RCC 7860 (cell line): ENCODE data around the gene ADD1.
"Not testable (repeated sequence)": the region's sequence is repeated elsewhere in the genome, so short reads cannot be mapped to it uniquely, and the experiment has no call there.

Experiments used
- DNase-seq: peaks from one replicate; pipeline ENCODE4 v3.0.0-alpha.2; 2015; ENCODE audit warnings: low spot score
- FAIRE-seq: peaks from 2 replicates; lab custom pipeline; 2012; peaks lifted over from hg19 to GRCh38; lab: Jason Lieb, UNC

Gene ADD1

GRCh38 chr4:2930758-2931511 lies 87.3 kb downstream of the ADD1 start:
- FAIRE-seq (no peak), DNase-seq (no peak)

GRCh38 chr4:2931512-2932301 lies 88.1 kb downstream of the ADD1 start:
- FAIRE-seq (no peak), DNase-seq (no peak)

GRCh38 chr4:2932321-2932950 lies 88.8 kb downstream of the ADD1 start:
- DNase-seq (no peak), FAIRE-seq (no peak)

- no peak for DNase-seq
- FAIRE-seq, result no peak
Observed at GRCh38 chr4:2932951-2933565, 89.4 kb downstream of the ADD1 start.

- FAIRE-seq, result no peak
- no peak for DNase-seq
Observed at GRCh38 chr4:2933566-2934076, 90.0 kb downstream of the ADD1 start.

- FAIRE-seq, result no peak
- peak; percentile 43 for DNase-seq
Observed at GRCh38 chr4:2934077-2934812, 90.6 kb downstream of the ADD1 start.

- FAIRE-seq, result no peak
- DNase-seq, result peak; percentile 87
Observed at GRCh38 chr4:2934813-2935761, 91.4 kb downstream of the ADD1 start.

GRCh38 chr4:2935762-2936743 lies 92.4 kb downstream of the ADD1 start:
- DNase-seq (peak; percentile 98), FAIRE-seq (peak; percentile 92)

GRCh38 chr4:2936773-2937145 lies 93.1 kb downstream of the ADD1 start:
- FAIRE-seq (no peak), DNase-seq (peak; percentile 89)

- FAIRE-seq, result peak; percentile 91
- DNase-seq, result peak; percentile 97
Observed at GRCh38 chr4:2937146-2937857, 93.7 kb downstream of the ADD1 start.

- no peak for DNase-seq
- FAIRE-seq, result no peak
Observed at GRCh38 chr4:2937986-2938385, 94.3 kb downstream of the ADD1 start.

- DNase-seq, FAIRE-seq: not testable (repeated sequence)
Observed at GRCh38 chr4:2938411-2938810, 94.8 kb downstream of the ADD1 start.

- DNase-seq, result no peak
- FAIRE-seq, result no peak
Observed at GRCh38 chr4:2938906-2939305, 95.3 kb downstream of the ADD1 start.

GRCh38 chr4:2939383-2940243 lies 96.0 kb downstream of the ADD1 start:
- FAIRE-seq (no peak), DNase-seq (peak; percentile 50)

- DNase-seq (no peak), FAIRE-seq (no peak)
Observed at GRCh38 chr4:2940267-2941137, 96.9 kb downstream of the ADD1 start.
